HEK293 (cell line): ENCODE measurements around the gene PPP1CC.

Source experiments
- EGR2 ChIP-seq: fragments of 450-650 bp; formaldehyde crosslinking; IDR thresholded peaks from 2 replicates; pipeline ENCODE4 v1.5.1; 2016; ENCODE audit warnings: low read depth, missing biosample characterization, missing genetic modification characterization
- GFI1B ChIP-seq: fragments of 450-650 bp; formaldehyde crosslinking; IDR thresholded peaks from 2 replicates; pipeline ENCODE4 v1.5.1; 2016; ENCODE audit warnings: missing biosample characterization, missing genetic modification characterization
- GLI4 ChIP-seq: fragments of 450-650 bp; formaldehyde crosslinking; IDR thresholded peaks from 2 replicates; pipeline ENCODE4 v1.5.1; 2016; ENCODE audit warnings: missing biosample characterization, missing genetic modification characterization
- KLF1 ChIP-seq: fragments of 450-650 bp; formaldehyde crosslinking; IDR thresholded peaks from 2 replicates; pipeline ENCODE4 v1.5.1; 2016; ENCODE audit warnings: missing biosample characterization, missing genetic modification characterization
- KLF9 ChIP-seq: fragments of 450-650 bp; formaldehyde crosslinking; IDR thresholded peaks from 2 replicates; pipeline ENCODE4 v1.5.1; 2016; ENCODE audit warnings: missing biosample characterization, missing genetic modification characterization, low read depth
- RBAK ChIP-seq: fragments of 450-650 bp; formaldehyde crosslinking; IDR thresholded peaks from 2 replicates; pipeline ENCODE4 v1.5.1; 2016; ENCODE audit warnings: missing biosample characterization, missing genetic modification characterization
- SP2 ChIP-seq: fragments of 450-650 bp; formaldehyde crosslinking; IDR thresholded peaks from 2 replicates; pipeline ENCODE4 v1.5.1; 2016; ENCODE audit warnings: missing biosample characterization, missing genetic modification characterization
- ZBTB48 ChIP-seq: fragments of 450-650 bp; formaldehyde crosslinking; IDR thresholded peaks from 2 replicates; pipeline ENCODE4 v1.5.1; 2016; ENCODE audit warnings: missing biosample characterization, missing genetic modification characterization
- ZBTB8A ChIP-seq: fragments of 450-650 bp; formaldehyde crosslinking; IDR thresholded peaks from 2 replicates; pipeline ENCODE4 v1.5.1; 2016; ENCODE audit warnings: missing biosample characterization, missing genetic modification characterization
- ZEB2 ChIP-seq: fragments of 450-650 bp; formaldehyde crosslinking; IDR thresholded peaks from 2 replicates; pipeline ENCODE4 v1.5.1; 2016; ENCODE audit warnings: missing biosample characterization, missing genetic modification characterization
- ZFHX2 ChIP-seq: fragments of 450-650 bp; formaldehyde crosslinking; conservative IDR thresholded peaks from 2 replicates; pipeline ENCODE4 v1.5.1; 2016; ENCODE audit warnings: missing biosample characterization, missing genetic modification characterization
- ZNF112 ChIP-seq: fragments of 450-650 bp; formaldehyde crosslinking; IDR thresholded peaks from 2 replicates; pipeline ENCODE4 v1.5.0; 2017; ENCODE audit warnings: missing biosample characterization, missing genetic modification characterization
- ZNF146 ChIP-seq: fragments of 450-650 bp; formaldehyde crosslinking; IDR thresholded peaks from 2 replicates; pipeline ENCODE4 v1.5.1; 2016; ENCODE audit warnings: missing biosample characterization, missing genetic modification characterization
- ZNF302 ChIP-seq: fragments of 450-650 bp; formaldehyde crosslinking; IDR thresholded peaks from 2 replicates; pipeline ENCODE4 v1.5.1; 2016; ENCODE audit warnings: missing biosample characterization, missing genetic modification characterization, low read depth
- ZNF350 ChIP-seq: fragments of 450-650 bp; formaldehyde crosslinking; IDR thresholded peaks from 2 replicates; pipeline ENCODE4 v1.5.0; 2017; ENCODE audit warnings: missing biosample characterization, mild to moderate bottlenecking, missing genetic modification characterization
- ZNF354C ChIP-seq: fragments of 450-650 bp; formaldehyde crosslinking; IDR thresholded peaks from 2 replicates; pipeline ENCODE4 v1.5.1; 2016; ENCODE audit warnings: missing biosample characterization, missing genetic modification characterization, low read depth, borderline replicate concordance
- ZNF366 ChIP-seq: fragments of 450-650 bp; formaldehyde crosslinking; conservative IDR thresholded peaks from 2 replicates; pipeline ENCODE4 v1.5.1; 2016; ENCODE audit warnings: missing biosample characterization, missing genetic modification characterization
- ZNF391 ChIP-seq: fragments of 450-650 bp; formaldehyde crosslinking; IDR thresholded peaks from 2 replicates; pipeline ENCODE4 v1.5.1; 2016; ENCODE audit warnings: low read depth, missing biosample characterization, missing genetic modification characterization, borderline replicate concordance
- ZNF600 ChIP-seq: fragments of 450-650 bp; formaldehyde crosslinking; IDR thresholded peaks from 2 replicates; pipeline ENCODE4 v1.5.1; 2016; ENCODE audit warnings: missing biosample characterization, missing genetic modification characterization
- ZNF629 ChIP-seq: fragments of 450-650 bp; formaldehyde crosslinking; IDR thresholded peaks from 2 replicates; pipeline ENCODE4 v1.5.1; 2017; ENCODE audit warnings: missing biosample characterization, missing genetic modification characterization
- ZNF768 ChIP-seq: fragments of 450-650 bp; formaldehyde crosslinking; IDR thresholded peaks from 2 replicates; pipeline ENCODE4 v1.5.1; 2018; ENCODE audit warnings: missing biosample characterization, mild to moderate bottlenecking, missing genetic modification characterization
- ZNF792 ChIP-seq: fragments of 450-650 bp; formaldehyde crosslinking; IDR thresholded peaks from 2 replicates; pipeline ENCODE4 v1.5.1; 2016; ENCODE audit warnings: missing biosample characterization, missing genetic modification characterization
- ZNF830 ChIP-seq: fragments of 450-650 bp; IDR thresholded peaks from 2 replicates; pipeline ENCODE4 v1.5.0; 2018; ENCODE audit warnings: missing biosample characterization, missing genetic modification characterization, low read depth, mild to moderate bottlenecking, moderate library complexity
- ZSCAN30 ChIP-seq: fragments of 450-650 bp; IDR thresholded peaks from 2 replicates; pipeline ENCODE4 v1.5.1; 2018; ENCODE audit warnings: missing biosample characterization, mild to moderate bottlenecking, missing genetic modification characterization, moderate library complexity
- TF ChIP-seq, protein P1 (sequence below): fragments of 450-650 bp; formaldehyde crosslinking; IDR thresholded peaks from 2 replicates; pipeline ENCODE4 v1.5.1; 2017; ENCODE audit warnings: missing biosample characterization, missing genetic modification characterization
- TF ChIP-seq, protein P2 (sequence below): fragments of 450-650 bp; formaldehyde crosslinking; IDR thresholded peaks from 2 replicates; pipeline ENCODE4 v1.5.1; 2017; ENCODE audit warnings: missing biosample characterization, missing genetic modification characterization
- TF ChIP-seq, protein P3 (sequence below): fragments of 450-650 bp; formaldehyde crosslinking; IDR thresholded peaks from 2 replicates; pipeline ENCODE4 v1.5.1; 2017; ENCODE audit warnings: missing biosample characterization, missing genetic modification characterization
- TF ChIP-seq, protein P4 (sequence below): fragments of 450-650 bp; formaldehyde crosslinking; IDR thresholded peaks from 2 replicates; pipeline ENCODE4 v1.5.1; 2016; ENCODE audit warnings: missing biosample characterization, missing genetic modification characterization
- TF ChIP-seq, protein P5 (sequence below): fragments of 450-650 bp; formaldehyde crosslinking; IDR thresholded peaks from 2 replicates; pipeline ENCODE4 v1.5.1; 2017; ENCODE audit warnings: missing biosample characterization, missing genetic modification characterization
- TF ChIP-seq, protein P6 (sequence below): fragments of 450-650 bp; formaldehyde crosslinking; IDR thresholded peaks from 2 replicates; pipeline ENCODE4 v1.5.1; 2016; ENCODE audit warnings: missing biosample characterization, missing genetic modification characterization

The PPP1CC gene

DNA sequence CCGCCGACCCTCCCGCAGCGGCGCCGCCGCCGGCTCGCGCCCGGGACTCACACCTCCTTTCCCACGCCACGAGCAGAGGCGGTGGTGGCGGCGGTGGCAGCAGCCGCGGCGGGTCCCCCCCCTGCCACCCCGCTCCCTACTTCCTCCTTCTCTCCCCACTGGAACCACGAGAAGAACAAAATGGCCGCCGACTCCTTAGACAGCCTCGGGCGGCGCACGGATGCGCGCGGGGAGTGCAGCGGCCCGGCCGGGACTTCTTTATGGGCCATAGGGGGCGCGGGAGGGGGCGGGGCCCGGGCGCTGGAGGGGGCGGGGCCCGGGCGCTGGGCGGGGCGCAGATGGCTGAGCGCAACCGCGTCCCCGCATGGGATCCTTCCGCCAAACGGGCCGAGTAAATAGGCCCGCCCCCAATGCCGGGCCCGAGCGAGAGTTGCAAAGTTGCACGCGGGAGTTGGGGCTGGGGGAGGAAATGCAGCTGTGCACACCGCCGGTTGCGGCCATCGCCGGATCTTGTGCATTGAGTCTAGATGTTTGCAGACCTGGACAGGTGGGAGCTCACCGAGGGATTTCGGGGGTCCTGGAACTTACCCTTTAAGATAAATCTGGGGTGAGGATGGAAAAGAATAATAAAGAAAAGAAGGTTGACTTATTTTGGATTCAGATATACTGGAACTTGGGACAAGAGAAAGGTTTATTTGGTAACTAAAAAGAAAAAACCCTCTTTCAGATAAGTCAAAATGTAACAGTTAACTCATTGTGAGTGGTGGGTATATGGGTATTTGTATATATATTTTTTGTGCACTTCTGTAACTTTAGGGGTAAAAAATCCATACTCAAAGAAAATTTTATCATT, at the start of gene PPP1CC (continued):
- peak; percentile 78 for TF ChIP-seq ZEB2 (tag by site-specific recombination)
- TF ChIP-seq, protein P1, sequence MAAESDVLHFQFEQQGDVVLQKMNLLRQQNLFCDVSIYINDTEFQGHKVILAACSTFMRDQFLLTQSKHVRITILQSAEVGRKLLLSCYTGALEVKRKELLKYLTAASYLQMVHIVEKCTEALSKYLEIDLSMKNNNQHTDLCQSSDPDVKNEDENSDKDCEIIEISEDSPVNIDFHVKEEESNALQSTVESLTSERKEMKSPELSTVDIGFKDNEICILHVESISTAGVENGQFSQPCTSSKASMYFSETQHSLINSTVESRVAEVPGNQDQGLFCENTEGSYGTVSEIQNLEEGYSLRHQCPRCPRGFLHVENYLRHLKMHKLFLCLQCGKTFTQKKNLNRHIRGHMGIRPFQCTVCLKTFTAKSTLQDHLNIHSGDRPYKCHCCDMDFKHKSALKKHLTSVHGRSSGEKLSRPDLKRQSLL (tag by site-specific recombination) = no peak
- peak; percentile 54 for TF ChIP-seq SP2 (tag by site-specific recombination)
- TF ChIP-seq ZNF600 = no peak
- no peak for TF ChIP-seq ZNF792 (tag by site-specific recombination)
- no peak for TF ChIP-seq RBAK (tag by site-specific recombination)
- TF ChIP-seq ZNF830 (tag by site-specific recombination) = no peak
- TF ChIP-seq, protein P2, sequence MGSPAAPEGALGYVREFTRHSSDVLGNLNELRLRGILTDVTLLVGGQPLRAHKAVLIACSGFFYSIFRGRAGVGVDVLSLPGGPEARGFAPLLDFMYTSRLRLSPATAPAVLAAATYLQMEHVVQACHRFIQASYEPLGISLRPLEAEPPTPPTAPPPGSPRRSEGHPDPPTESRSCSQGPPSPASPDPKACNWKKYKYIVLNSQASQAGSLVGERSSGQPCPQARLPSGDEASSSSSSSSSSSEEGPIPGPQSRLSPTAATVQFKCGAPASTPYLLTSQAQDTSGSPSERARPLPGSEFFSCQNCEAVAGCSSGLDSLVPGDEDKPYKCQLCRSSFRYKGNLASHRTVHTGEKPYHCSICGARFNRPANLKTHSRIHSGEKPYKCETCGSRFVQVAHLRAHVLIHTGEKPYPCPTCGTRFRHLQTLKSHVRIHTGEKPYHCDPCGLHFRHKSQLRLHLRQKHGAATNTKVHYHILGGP = no peak
- no peak for TF ChIP-seq ZNF354C (tag by site-specific recombination)
- TF ChIP-seq ZNF366 (tag by site-specific recombination) = peak; percentile 85
- peak; percentile 89 for TF ChIP-seq KLF9 (tag by site-specific recombination)
- TF ChIP-seq EGR2 (tag by site-specific recombination) = peak; percentile 69
- TF ChIP-seq ZNF350 = no peak
- 0 out of 2 replicates have a peak, but pooled peaks have one; percentile 41 for TF ChIP-seq ZNF629 (tag by site-specific recombination)
- TF ChIP-seq ZFHX2 (tag by site-specific recombination) = peak; percentile 70
- no peak for TF ChIP-seq ZNF112 (tag by site-specific recombination)
- TF ChIP-seq, protein P3, sequence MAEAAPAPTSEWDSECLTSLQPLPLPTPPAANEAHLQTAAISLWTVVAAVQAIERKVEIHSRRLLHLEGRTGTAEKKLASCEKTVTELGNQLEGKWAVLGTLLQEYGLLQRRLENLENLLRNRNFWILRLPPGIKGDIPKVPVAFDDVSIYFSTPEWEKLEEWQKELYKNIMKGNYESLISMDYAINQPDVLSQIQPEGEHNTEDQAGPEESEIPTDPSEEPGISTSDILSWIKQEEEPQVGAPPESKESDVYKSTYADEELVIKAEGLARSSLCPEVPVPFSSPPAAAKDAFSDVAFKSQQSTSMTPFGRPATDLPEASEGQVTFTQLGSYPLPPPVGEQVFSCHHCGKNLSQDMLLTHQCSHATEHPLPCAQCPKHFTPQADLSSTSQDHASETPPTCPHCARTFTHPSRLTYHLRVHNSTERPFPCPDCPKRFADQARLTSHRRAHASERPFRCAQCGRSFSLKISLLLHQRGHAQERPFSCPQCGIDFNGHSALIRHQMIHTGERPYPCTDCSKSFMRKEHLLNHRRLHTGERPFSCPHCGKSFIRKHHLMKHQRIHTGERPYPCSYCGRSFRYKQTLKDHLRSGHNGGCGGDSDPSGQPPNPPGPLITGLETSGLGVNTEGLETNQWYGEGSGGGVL = peak; percentile 95
- TF ChIP-seq ZBTB48 = no peak
- no peak for TF ChIP-seq ZBTB8A (tag by site-specific recombination)
- TF ChIP-seq ZNF302 (tag by site-specific recombination) = no peak
- TF ChIP-seq GLI4 (tag by site-specific recombination) = no peak
- TF ChIP-seq, protein P4, sequence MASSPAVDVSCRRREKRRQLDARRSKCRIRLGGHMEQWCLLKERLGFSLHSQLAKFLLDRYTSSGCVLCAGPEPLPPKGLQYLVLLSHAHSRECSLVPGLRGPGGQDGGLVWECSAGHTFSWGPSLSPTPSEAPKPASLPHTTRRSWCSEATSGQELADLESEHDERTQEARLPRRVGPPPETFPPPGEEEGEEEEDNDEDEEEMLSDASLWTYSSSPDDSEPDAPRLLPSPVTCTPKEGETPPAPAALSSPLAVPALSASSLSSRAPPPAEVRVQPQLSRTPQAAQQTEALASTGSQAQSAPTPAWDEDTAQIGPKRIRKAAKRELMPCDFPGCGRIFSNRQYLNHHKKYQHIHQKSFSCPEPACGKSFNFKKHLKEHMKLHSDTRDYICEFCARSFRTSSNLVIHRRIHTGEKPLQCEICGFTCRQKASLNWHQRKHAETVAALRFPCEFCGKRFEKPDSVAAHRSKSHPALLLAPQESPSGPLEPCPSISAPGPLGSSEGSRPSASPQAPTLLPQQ (tag by site-specific recombination) = peak; percentile 23; the same call in 1 of the 2 replicates
- TF ChIP-seq ZNF391 (tag by site-specific recombination) = no peak; the same call in 1 of the 2 replicates
- peak; percentile 47 for TF ChIP-seq KLF1
- TF ChIP-seq ZNF146 (tag by site-specific recombination) = 0 out of 2 replicates have a peak, but pooled peaks have one; percentile 10
- TF ChIP-seq, protein P5, sequence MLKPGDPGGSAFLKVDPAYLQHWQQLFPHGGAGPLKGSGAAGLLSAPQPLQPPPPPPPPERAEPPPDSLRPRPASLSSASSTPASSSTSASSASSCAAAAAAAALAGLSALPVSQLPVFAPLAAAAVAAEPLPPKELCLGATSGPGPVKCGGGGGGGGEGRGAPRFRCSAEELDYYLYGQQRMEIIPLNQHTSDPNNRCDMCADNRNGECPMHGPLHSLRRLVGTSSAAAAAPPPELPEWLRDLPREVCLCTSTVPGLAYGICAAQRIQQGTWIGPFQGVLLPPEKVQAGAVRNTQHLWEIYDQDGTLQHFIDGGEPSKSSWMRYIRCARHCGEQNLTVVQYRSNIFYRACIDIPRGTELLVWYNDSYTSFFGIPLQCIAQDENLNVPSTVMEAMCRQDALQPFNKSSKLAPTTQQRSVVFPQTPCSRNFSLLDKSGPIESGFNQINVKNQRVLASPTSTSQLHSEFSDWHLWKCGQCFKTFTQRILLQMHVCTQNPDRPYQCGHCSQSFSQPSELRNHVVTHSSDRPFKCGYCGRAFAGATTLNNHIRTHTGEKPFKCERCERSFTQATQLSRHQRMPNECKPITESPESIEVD (tag by site-specific recombination) = no peak
- peak; percentile 44; the same call in 1 of the 2 replicates for TF ChIP-seq ZSCAN30 (tag by site-specific recombination)
- TF ChIP-seq GFI1B (tag by site-specific recombination) = 0 out of 2 replicates have a peak, but pooled peaks have one; percentile 12
- TF ChIP-seq ZNF768 (tag by site-specific recombination) = no peak
- TF ChIP-seq, protein P6, sequence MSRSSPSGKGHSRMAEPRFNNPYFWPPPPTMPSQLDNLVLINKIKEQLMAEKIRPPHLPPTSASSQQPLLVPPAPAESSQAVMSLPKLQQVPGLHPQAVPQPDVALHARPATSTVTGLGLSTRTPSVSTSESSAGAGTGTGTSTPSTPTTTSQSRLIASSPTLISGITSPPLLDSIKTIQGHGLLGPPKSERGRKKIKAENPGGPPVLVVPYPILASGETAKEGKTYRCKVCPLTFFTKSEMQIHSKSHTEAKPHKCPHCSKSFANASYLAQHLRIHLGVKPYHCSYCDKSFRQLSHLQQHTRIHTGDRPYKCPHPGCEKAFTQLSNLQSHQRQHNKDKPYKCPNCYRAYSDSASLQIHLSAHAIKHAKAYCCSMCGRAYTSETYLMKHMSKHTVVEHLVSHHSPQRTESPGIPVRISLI (tag by site-specific recombination) = no peak
